Right renal cortex interstitium (tissue), 3 donors: Measurements from ENCODE around the gene TSHZ2. TPM values are rescaled to one million over a fixed set of nuclear protein-coding genes. Genes with fewer than 3 reads are reported as not detected.

ENCODE experiments used
- DNase-seq, 3 donors: peaks; one replicate each; pipeline ENCODE4 v3.0.0-alpha.2; 2013; ENCODE audit warnings: low read depth in 3 of 3, low spot score in 2 of 3
- polyA plus RNA-seq, 3 donors: library from polyadenylated mRNA; unstranded; fragments of 120-200 nt; gene quantifications; one replicate each; pipeline ENCODE4 v1.2.1, GENCODE V29; 2013; ENCODE audit not compliant: insufficient read length in 3 of 3

Gene TSHZ2
- polyA plus RNA-seq, 3 donors, result 10.5 to 15.0 (median 14.4) TPM

DNA sequence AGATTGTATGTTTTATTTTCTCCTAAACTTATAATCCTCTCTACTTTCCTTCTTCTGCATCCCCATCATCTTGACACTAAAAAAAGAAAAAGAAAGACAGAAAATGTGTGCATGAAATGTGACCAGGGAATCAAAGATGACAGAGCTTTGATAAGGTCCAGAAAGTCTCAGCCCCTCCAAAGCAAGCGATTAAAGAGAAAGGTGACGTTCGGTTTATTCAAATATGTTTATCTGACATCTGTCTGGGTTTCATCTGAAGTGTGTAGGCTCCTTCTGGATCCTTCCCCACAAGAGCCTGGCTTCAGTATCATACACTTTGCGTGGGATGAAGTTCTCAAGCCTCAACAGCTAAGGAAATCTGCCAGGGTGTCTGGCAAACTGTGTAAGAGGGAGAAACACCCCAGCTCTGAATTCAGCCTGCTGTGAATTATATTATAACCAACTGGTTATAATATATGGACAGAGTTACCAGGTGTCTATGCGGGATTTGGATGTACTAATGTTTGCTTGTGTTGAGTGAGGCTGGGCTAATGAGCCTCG, 358.5 kb downstream of the TSHZ2 start:
- DNase-seq, result no peak

DNA sequence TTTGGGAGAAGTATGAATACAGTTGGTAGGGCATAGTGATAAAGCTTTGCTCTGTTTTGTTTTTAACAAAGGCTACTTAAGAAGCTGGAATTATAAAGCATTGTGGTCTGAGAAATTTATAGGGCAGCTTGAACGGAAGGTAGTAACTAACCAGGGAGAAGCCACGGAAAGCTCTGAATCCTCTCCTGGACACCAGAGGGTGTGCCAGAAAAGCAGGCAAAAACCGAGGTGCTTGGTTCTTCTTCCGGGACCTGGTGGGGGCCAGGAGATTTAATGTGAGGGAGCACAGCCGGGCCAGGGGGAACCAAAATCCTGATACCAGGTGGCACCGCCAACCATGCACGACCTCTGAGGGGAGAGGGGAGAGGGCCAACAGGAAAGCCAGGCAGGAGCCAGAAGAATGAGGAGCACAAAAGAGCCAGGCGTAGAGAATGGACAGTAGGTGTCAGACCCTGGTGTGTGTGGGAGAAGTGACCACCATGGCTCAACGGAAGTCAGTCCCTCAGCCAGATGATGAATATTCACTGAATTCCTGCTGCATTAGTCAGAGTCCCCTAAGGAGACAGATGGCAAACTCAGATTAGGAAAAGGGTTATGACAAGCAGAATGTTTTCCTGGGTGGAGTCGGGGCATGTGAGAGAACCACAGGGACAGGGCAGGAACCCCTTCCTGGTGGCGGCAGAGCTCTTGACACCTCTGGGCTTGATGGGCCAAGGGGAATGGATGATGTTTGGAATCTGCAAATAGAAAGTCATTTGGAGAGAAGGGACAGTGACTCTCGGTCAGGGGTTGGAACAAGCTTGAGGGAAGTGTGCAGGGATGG, 359.2 kb downstream of the TSHZ2 start:
- peak in 1 of 3 donors; percentile 27 for DNase-seq

DNA sequence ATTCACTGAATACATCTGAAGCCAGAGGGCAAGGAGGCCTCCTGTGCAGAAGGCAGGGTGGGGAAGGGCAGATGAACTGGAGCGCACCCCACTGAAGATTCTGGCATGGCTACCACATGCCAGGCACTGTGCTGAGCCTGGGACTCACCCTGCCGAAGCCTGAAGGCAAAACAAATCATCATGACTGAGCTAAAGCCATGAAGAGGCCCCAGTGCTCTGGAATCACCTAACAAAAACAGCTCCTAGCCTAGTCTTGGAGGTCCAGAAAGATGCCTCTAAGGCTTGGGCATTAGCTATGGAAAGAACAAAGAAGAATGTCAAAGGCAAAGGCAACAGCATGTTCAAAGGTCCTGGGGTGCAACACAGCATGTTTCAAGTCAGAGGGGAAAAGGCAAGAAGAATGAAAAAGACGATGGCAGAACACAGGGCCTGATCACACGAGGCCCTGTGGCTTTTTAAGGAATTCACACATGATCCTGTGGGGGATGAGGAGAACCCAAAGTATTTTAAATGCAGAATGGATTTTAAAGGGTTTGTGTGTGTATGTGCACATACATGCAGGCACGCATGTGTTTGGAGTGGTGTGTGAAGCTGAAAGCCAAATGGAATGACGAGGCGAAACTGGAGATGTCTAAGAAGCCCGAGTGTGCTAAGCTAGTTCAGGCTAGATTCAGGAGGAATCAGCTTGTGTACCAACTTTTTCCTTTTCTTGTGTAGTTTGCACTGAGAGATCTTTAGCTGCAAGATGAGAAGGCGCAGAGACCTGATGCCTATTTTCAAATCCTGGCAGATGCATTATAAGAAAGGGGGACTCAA, 360.1 kb downstream of the TSHZ2 start:
- DNase-seq, result no peak

DNA sequence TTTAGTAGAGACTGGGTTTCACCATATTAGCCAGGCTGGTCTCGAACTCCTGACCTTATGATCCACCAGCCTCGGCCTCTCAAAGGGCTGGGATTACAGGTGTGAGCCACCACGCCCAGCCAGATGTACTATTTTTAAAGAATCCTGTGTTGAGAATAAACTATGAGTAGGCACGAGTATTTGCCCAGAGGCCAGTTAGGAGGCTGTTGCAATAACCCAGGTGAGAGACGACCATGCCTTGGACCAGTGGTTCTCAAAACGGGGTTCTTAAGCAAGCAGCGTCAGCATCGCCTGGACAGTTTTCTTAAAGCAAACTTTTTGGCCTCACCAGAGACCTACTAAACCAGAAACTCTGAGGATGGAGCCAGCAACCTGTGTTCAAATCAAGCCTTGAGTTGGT, 362.7 kb downstream of the TSHZ2 start:
- no peak for DNase-seq

DNA sequence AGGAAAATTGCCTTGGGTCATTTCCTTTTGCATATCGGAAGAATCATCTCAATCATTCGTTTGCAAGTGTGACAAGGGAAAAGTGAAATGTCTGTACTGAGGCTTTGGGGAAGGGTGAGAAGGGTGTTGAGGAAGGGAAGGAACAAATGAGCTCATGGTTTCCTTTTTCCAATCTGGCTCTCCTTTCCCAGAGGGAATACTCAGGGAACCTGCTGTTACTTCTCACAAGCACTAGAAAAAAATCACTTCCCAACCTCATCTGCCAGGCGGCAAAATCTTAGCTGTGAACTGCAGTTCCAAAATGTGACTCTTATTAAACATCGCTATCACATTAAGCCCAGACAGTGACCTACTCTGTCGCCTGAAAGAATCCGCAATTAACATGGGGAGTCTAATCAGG, 363.4 kb downstream of the TSHZ2 start:
- DNase-seq, result no peak

DNA sequence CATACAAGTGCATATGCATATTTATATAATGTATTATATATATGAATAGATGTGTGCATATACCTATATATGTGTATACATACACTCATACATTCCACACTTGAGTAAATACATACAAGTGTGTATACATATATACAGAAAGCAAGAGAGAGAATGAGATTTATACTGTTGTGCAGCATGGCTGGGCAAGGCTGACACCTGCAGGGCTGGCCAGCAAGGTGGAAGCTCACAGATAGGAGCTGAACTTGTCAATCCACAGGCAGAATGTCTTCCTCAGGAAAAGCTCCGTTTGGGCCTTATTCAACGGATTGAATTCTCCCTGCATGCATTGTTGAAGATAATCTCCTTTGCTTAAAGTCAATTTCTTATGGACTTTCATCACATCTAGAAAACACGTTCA, 364.7 kb downstream of the TSHZ2 start:
- DNase-seq, result no peak

DNA sequence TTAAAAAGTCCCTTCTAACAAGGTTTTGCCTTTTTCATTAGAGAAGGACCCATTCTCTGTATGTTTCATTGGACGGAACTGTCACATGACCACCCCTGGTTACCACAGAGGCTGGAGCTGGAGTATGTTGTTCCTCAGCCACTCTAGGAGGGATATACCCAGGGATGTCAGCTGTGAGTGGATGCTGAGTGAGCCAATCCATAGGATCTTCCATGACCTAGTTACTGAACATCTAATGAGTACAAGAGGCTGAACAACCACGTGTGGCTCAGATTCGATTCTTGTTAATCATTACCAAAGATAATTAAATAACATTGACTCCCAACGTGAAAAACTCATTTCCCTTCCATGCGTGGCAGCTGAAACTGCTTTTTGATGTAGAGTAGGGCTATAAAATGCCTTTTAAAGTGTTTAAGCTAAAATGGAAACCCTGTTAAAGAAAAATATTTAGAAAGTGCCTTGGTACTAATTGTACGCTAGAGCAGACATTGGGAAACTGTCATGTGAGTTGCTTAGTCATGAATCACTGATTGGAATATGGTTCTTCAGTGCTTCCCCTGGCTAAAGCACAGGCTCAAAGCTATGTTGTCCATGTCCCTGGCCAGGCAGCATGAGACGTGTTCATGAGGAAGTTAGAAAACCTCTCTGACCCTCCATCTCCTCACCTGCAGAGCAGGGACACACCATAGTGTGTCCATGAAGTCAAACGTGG, 365.4 kb downstream of the TSHZ2 start:
- DNase-seq, result peak in 1 of 3 donors; percentile 36

DNA sequence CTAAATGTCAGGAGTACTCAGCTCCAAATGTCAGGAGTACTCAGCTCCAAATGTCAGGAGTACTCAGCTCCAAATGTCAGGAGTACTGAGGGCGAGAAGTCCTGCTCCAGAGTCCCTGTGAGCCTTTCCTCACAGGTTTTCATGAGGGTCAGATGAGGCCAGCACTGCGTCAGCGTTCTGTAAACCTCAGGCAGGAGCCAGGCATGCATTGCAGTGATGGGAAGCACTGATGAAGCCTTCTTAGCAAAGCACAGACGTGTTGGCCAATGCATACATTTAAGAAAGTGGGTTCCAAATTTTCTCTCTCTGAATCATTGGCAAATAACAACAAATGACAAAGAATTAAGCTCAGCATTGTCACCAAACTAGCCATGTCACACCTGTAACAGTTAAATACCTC, 366.6 kb downstream of the TSHZ2 start:
- DNase-seq, result no peak

DNA sequence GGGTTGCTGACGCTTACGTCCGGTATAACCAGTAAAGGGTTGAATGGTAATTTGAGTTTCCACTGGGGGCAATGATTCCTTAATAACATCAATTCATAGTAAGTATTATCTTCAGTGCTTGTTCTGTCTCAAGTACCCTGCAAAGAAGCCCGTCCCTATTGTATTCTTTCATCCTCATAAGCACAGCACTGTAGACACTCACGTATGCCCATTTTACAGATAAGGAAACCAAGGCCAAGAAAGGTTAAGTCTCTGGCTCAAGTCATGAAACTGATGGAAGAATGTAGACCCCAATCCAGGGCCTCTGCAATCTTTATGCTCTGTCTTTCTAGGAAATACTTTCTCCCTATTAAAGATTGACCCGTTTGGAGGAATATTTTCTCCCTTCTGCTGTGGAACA, 370.3 kb downstream of the TSHZ2 start:
- DNase-seq, result no peak

DNA sequence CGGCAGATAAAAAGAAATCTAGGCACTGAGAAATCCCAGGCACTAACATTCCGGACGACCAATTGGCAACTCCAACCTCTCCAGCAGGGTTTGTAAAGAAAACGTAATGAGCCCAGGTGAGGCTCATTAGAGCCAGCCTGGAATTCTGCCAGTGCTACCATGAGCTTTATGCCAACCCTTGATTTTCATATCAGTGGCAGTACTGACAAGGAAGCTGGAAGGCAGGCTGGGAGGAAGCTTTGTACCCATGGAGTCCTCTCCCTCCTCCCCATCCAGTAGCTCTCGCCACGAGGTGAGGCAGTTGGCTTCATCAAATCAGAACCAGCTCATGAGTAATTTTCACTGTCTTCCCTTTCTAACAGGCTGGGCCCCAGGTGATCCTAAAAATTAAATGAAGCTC, 371.3 kb downstream of the TSHZ2 start:
- no peak for DNase-seq

DNA sequence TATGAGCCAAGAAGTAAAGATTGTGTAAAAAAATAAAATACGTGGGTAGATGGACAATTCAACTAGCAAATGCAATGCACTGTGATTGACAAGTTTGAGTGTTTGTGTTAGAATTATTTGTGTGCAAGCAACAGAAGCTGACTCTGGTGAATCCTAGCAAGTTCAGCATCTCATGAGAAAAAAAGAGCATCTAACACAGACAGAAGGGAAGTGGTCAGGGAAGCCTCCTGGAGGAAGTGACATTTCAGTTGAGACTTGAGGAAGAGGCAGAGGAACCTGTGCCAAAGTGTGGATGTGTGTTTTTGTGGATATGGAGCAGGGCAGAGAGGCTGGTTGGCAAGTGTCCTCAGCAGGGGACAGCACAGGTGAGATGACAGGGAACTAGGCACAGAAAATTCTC, 372.7 kb downstream of the TSHZ2 start:
- no peak for DNase-seq

DNA sequence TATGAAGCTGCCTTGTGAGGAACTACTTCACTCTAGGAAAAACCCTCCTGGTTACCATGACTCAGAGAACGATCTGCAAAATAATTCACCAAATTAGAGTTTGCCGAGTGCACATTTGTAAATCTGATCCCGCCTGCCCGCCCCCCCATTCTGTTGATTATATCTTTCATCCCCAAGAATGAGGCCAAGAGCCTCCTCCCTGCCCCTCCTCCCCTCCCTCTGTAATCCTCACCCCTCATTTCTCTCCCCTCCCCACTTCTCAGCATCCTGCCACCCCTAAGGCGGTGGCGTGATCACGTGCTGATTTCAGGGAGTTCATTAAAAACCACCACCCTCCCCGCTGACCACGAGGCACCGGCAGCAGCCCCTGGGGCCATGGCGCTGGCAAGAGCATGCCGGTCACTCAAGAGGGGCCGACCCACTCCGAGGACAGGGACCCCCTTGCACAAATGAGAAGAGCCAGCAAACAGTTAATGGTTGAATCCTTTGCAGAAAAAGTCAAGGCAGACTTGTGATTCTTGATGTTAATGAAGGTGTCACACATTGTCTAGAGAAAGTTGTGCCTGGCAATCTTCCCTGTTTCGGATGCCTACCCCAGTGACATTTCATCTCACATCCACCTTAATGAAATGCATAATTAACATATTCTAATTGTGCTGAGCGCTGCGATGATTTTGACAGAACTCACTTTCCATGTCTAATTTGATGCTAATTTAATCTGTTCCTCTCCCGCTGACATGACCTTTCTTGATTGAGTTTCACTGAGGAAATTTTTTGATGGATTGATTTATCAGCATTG, 373.6 kb downstream of the TSHZ2 start:
- DNase-seq, result no peak

DNA sequence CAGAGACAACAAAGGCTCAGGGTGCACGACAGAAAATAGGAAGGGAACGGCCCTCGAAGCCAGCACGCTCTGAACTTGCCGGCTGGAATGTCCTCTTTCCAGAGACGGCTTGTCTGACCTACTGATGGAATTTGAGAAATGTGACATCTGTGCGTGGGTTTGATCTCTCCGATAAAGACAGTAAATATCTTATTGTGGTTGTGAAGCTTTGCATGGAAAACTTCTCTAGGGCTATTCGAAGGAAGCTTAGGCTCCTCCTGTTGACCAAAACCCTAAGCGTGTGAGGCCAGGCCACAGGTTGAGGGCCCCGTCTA, 374.1 kb downstream of the TSHZ2 start:
- no peak for DNase-seq

DNA sequence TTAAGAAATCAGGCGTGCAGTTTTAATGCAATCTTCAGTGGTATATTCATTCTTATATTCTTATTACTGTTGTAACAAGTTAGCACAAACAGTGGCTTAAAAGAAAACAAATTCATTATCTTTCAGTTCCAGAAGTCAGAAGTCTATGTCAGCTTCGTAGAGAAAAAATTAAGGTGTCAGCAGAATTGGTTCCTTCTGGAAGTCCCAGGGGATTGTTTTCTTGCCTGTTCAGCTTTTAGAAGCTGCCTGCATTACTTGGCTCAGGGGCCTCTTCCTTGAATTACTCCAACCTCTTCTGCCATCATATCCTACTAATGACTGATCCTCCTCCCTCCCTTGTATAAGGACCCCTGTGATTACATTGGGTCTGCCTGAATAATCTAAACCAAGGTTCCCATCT, 377.6 kb downstream of the TSHZ2 start:
- DNase-seq, result no peak

DNA sequence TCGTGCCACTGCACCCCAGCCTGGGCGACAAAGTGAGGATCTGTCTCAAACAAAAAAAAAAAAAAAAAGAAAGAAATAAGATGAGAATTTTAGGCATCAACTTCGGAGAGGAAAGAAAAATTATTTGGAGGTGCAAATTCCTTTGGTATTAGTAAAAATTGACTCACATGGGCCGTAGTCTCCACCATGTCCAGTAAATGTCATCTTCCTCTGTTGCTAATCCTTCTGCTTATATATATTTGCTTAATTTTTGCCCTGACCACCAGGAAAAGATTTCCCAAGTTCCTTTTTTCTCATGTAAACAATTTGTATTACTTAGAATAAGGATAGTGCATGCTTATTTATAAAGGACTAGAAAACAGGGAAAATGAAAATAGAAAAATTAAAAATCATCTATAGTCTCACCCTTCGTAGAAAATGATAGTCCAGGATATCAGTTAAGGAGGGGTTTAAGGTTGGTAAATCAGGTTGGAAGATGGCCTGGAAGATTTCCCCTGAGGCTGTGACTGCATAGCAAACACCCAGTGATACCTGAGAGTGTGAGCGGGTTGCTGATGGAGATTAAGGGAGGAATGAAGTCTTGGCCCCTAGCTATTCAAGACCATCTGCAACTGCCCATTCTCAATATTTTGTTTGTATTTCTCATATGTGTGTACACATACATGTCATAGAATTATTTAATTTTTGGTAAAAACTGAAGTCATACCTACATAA, 380.7 kb downstream of the TSHZ2 start:
- DNase-seq, result no peak

DNA sequence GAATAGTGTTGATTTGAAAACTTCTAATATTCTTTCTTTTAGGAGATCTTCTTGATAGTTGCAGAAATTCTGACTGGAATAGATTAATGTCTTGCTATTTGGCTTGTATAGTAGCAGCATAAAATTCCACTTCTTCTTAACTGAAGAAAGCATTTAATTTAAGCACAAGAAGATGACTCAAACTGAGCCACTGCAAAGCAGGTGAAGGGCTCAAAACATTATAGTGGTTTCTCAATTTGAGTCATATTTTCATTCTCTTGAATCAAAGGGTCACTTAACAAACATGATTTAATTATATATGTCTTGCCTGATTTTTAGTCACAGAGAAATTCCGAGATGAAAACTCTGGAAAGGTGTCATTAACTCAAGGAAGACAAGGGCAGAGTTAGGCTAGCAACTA, 382.2 kb downstream of the TSHZ2 start:
- no peak for DNase-seq

DNA sequence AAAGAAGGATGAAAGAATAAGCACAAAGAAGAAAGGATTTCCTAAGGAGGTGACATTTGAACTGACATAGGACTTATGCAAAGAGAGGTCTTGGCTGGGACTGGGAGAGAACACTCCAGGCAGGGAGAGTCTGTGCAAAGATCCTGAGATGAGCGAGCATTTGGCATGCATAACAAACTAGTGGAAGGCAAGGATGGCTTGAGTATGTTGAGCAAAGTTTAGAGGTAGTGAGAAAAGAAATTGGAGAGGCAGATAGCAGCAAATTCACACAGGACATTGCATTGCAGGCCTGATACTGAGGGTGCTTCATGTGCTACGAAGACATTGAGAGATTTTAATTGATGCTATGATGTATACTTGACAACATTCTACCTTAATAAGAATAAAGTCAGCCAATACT, 383.6 kb downstream of the TSHZ2 start:
- no peak for DNase-seq

DNA sequence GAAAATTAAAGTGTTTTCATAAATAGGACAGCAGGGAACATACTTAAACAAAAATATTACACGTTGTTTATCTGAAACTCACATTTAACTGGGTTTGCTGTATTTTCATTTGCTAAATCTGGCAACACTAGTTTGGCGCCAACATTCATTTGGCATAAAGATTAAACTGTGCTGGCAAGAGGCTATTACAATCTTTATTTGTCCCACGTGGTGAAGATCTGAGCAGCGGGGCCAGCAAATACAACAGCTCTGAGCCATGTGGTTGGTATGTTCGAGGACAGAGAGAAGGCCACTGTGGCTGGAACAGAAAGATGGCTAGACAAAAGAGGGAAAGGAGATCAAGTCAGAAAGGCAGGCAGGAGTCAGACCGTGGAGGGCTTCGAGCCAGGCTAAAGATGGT, 387.3 kb downstream of the TSHZ2 start:
- no peak for DNase-seq

DNA sequence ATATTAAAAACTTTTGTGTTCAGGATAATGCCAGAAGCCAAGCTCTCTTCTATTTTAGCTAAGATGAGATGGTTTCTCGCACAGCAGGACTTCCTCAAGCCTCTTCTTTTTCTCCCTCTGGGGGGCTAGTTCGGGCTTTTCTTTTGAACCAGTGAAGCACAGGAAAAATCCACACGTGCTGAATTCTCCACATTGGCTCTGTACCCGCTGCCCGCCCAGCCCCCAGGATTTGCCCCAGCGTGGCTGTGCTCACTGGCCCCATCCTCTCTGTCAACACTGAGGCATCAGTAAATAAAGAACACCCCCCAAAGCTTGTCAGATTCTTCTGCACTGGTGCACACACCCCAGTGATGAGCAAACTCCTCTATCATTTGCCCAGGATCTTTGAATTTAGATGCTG, 388.7 kb downstream of the TSHZ2 start:
- DNase-seq, result no peak

DNA sequence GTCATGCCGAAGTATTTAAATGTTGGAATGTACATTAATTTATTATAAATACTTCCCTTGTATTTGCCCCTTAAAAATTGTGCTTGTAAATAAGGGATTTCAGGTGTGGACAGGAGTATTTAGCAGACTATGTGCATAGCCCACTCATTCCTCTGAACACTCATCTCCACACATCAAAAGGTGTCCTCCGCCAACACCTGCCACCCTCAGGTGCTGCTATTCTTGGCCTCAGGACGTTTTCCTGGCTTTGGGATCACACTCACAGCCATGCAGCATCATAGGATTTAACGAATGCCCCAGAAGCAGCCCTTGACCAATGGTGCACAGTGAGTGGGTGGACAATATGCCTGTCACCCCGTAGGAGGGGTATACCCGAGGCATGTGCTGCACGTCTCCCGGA, 390.6 kb downstream of the TSHZ2 start:
- no peak for DNase-seq
